Activated T-helper 2 cell treated with anti-CD3 and anti-CD28 coated beads, Interferon-gamma antibody, Interleukin-2, Interleukin-4, amounts not matched to agents 10 μg/mL and 5 μg/mL and 100 μg/mL, durations not matched to agents 14 hours and 24 hours and 36 hours (primary cell): Measurements from ENCODE around the gene FGB. TPM values are rescaled to one million over a fixed set of nuclear protein-coding genes. Genes with fewer than 3 reads are reported as not detected.

Experiments used
- DNase-seq: peaks from one replicate; pipeline ENCODE4 v3.0.0; 2021; ENCODE audit warnings: low spot score
- H3K27ac Mint-ChIP-seq: one replicate; pipeline ENCODE4 v1.8.0; 2021; ENCODE audit warnings: mixed read lengths
- H3K27me3 Mint-ChIP-seq: one replicate; pipeline ENCODE4 v1.8.0; 2021; ENCODE audit warnings: low read depth, mixed read lengths
- H3K36me3 Mint-ChIP-seq: one replicate; pipeline ENCODE4 v1.8.0; 2021; ENCODE audit warnings: low read depth, mixed read lengths
- H3K4me1 Mint-ChIP-seq: one replicate; pipeline ENCODE4 v1.8.0; 2021; ENCODE audit warnings: low read depth, mixed read lengths
- H3K4me3 Mint-ChIP-seq: one replicate; pipeline ENCODE4 v1.8.0; 2021; ENCODE audit warnings: low read depth, mild to moderate bottlenecking, moderate library complexity, mixed read lengths
- H3K9me3 Mint-ChIP-seq: one replicate; pipeline ENCODE4 v1.8.0; 2021; ENCODE audit warnings: mixed read lengths
- intact Hi-C: fragments of 100-400 bp; cut with micrococcal nuclease; formaldehyde crosslinking; loops from one replicate; pipeline ENCODE4 v1.15.1; 2023
- total RNA-seq: library from RNA; stranded (reverse); gene quantifications from 2 replicates; pipeline ENCODE4 v1.2.3, GENCODE V29; 2022

The FGB gene
- total RNA-seq, 1 donor from 2014 or later = not detected

DNA sequence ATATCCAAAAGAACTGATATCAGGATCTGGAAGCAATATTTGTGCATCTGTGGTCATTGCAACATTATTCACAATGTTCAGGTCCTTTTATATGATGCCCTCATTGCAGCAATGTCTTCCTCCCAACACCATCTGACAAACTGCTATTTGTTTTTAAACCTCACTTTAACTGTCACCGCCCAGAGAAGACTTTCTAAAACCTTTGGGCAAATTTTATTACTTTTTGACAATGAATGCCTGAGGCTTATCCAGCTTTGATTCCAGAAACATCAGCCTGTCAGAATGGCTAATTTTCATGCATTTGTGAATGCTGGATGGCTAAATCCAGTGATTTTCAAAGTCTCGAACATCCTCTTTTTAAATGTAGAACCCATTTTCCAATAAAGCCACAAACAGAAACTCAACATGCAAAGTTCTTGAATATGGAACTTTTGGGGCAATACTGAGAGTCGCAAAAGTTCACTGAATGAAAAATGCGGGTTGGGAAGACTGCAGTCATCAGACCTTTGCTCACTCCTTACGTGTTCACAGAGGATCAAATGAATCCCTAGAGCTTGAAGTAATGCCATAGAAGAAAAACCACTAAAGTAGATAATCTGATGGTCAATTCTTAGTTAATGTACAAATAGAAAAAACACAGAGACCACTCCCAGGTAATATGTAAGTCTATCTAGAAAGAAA is 10.5 kb downstream of the FGB start:
- Mint-ChIP-seq H3K4me3 (no peak overlapping the region), H3K4me1 (no peaks in the 10 kb centered on the region), H3K27ac (no peak overlapping the region), H3K9me3 (no peaks in the 10 kb centered on the region), H3K36me3 (no peaks in the 10 kb centered on the region), H3K27me3 (peaks cover 3% of the 10 kb centered on the region)
- no peak for DNase-seq
- intact Hi-C loops = no loop called here

DNA sequence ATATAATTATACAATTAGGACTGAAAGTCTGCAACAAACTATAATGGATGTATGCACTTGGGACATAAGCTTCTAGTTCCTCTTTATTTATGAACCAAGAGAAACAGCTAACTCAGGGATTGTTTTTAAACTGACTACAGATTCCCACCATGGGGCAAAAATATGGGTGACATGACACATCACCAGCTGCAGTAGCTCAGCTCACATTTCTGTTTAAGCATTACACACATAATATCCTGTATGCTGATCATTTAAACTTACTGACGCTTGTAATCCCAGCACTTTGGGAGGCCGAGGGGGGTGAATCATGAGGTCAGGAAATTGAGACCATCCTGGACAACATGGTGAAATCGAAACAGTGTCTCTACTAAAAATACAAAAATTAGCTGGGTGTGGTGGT is 11.5 kb downstream of the FGB start:
- H3K27ac Mint-ChIP-seq = no peak overlapping the region
- H3K36me3 Mint-ChIP-seq = no peaks in the 10 kb centered on the region
- no peak overlapping the region for H3K4me3 Mint-ChIP-seq
- no peaks in the 10 kb centered on the region for H3K4me1 Mint-ChIP-seq
- H3K27me3 Mint-ChIP-seq = peaks cover 7% of the 10 kb centered on the region
- intact Hi-C loops = no loop called here
- DNase-seq = no peak
- H3K9me3 Mint-ChIP-seq = no peaks in the 10 kb centered on the region

DNA sequence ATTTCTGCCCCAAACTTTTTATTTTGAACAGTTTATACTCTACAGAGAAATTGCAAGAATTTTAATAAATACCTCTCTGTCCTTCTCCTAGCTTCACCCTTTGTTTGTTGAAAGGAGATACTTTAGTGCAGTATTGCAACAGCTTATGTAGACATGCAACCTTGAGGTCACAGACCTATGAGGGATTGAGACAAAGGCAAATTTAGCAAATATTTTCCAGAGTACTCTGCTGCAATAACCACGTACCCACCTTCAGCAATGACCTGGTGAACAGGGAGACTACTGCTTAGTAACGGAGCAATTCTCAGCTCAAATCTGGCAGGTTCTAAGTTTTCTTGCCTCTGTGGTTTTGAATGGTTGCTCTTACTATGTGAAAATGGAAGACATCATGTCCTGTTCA is 14.5 kb downstream of the FGB start:
- Mint-ChIP-seq H3K4me1 (no peaks in the 10 kb centered on the region), H3K9me3 (no peaks in the 10 kb centered on the region), H3K27me3 (peaks cover 10% of the 10 kb centered on the region), H3K4me3 (no peak overlapping the region), H3K36me3 (no peaks in the 10 kb centered on the region), H3K27ac (no peak overlapping the region)
- DNase-seq = no peak
- intact Hi-C loops = no loop called here

DNA sequence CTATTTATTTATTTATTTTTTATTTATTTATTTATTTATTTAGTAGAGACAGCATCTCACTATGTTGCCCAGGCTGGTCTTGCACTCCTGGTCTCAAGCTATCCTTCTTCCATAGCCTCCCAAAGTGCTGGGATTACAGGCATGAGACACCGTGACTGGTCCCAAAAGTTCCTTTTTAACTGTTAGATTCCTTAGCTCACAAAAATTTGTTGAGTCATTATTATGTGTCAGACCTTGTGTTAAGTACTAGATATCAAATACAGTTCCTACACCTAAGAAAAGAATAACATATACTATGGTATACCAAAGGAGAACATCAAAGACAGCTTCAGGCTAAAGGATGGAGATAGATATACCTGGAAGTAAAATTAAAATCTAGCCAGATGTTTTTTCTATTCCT is 16.1 kb downstream of the FGB start:
- Mint-ChIP-seq H3K27ac (no peak overlapping the region), H3K4me1 (no peaks in the 10 kb centered on the region), H3K9me3 (no peaks in the 10 kb centered on the region), H3K36me3 (no peaks in the 10 kb centered on the region), H3K27me3 (peaks cover 10% of the 10 kb centered on the region), H3K4me3 (no peak overlapping the region)
- intact Hi-C loops = no loop called here
- DNase-seq = no peak

DNA sequence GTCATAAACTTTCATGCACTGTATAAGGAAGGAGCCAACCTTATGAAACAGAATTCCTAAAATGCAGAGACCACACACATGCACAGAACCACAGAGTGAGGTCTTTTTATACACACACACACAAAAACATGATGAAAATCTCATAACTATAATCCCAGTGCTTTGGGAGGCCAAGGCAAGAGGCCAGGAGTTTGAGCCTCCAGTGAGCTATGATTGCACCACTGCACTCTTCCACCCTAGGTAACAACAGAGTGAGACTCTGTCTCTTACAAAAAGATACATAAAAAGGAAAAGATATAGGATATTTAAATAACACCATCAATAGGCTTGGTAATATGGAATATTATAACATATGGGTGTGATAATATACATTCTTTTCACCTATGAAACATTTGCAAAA is 17.1 kb downstream of the FGB start:
- no peak for DNase-seq
- no peaks in the 10 kb centered on the region for H3K4me1 Mint-ChIP-seq
- H3K4me3 Mint-ChIP-seq = no peak overlapping the region
- no peaks in the 10 kb centered on the region for H3K36me3 Mint-ChIP-seq
- no peaks in the 10 kb centered on the region for H3K9me3 Mint-ChIP-seq
- intact Hi-C loops = no loop called here
- no peak overlapping the region for H3K27ac Mint-ChIP-seq
- H3K27me3 Mint-ChIP-seq = peaks cover 8% of the 10 kb centered on the region

DNA sequence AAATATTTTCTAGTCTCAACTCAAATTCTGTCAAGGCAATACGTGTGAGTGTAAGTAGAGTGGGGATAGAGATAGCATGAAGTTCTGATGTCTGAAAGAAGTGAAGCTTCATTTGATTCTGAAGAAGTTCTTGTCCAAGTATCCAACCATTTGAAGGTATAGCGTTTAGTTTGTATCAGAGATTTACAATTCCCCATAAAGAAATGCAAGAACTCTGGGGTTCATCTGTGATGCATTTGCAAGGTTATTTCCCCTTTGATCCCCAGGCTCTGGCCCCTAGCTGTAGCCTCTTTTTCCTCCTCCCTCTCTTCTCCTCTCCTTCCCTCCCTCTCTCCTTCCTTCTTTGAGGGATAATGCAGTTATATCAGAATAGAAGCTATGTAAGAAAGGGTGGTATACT is 19.9 kb downstream of the FGB start:
- Mint-ChIP-seq H3K4me3 (no peak overlapping the region), H3K9me3 (no peaks in the 10 kb centered on the region), H3K27ac (no peak overlapping the region), H3K36me3 (no peaks in the 10 kb centered on the region), H3K4me1 (no peaks in the 10 kb centered on the region), H3K27me3 (peaks cover 8% of the 10 kb centered on the region)
- DNase-seq = no peak
- intact Hi-C loops = no loop called here

DNA sequence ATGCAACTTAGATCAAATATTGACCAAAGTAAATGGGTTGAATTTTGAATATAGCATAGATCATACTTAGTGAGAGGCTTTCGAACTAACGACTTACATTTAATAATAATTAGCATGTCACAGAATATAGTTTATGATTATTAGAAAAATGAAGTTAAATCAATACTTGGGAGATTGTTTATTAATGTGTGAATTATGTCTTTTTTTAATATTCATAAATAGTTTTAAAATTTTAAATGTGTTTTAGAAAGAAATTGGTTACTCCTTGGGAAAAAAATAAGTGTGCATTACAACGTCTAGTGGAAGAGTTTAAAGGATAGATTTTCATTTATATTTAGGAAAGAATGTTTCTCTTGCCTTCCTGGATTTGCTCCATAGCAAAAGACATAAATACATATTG is 20.4 kb downstream of the FGB start:
- Mint-ChIP-seq H3K36me3 (no peaks in the 10 kb centered on the region), H3K9me3 (no peaks in the 10 kb centered on the region), H3K27ac (no peak overlapping the region), H3K4me3 (no peak overlapping the region), H3K27me3 (peaks cover 8% of the 10 kb centered on the region), H3K4me1 (no peaks in the 10 kb centered on the region)
- intact Hi-C loops = no loop called here
- DNase-seq = no peak

DNA sequence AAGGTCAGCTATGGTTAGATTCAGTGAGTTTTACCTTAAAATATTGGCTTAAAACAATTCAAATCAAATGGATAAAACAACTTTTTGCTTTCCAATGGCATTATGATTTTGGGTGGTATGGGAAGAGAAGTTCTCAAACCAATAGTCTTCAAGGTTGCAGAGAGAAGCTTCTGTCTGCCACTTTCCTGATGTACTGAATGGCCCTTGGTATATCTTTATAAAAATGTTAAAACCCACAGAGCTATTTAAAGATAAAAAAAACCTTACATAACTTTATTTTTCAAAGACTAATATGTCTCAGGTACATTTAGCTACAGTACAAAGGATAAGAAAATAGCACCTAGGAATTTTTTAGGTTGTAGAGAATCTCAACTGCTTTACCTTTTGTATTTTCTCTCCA is 20.9 kb downstream of the FGB start:
- Mint-ChIP-seq H3K4me3 (no peak overlapping the region), H3K4me1 (no peaks in the 10 kb centered on the region), H3K27me3 (peaks cover 8% of the 10 kb centered on the region), H3K36me3 (no peaks in the 10 kb centered on the region), H3K27ac (no peak overlapping the region), H3K9me3 (no peaks in the 10 kb centered on the region)
- DNase-seq = no peak
- intact Hi-C loops = no loop called here

DNA sequence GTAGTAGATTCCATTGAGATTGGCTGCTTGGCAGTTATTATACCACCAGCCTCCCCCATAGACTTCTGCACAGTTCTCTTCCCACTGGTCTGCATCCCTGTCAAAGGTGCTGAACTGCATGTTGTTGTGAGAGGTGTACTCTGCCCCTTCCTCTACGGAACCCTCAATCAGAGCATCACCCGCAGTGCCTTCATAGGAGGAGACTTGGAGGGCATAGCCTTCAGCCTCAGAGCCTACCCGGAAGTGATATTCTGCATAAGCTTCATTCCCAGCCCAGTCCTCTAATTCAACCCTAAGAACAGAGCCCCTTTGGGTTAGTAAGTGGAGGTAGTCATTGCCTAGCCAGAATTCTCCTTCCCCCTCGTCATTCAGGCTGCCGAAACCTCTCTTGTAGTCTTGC is 21.4 kb downstream of the FGB start:
- Mint-ChIP-seq H3K4me1 (no peaks in the 10 kb centered on the region), H3K36me3 (no peaks in the 10 kb centered on the region)
- intact Hi-C loops = no loop called here

DNA sequence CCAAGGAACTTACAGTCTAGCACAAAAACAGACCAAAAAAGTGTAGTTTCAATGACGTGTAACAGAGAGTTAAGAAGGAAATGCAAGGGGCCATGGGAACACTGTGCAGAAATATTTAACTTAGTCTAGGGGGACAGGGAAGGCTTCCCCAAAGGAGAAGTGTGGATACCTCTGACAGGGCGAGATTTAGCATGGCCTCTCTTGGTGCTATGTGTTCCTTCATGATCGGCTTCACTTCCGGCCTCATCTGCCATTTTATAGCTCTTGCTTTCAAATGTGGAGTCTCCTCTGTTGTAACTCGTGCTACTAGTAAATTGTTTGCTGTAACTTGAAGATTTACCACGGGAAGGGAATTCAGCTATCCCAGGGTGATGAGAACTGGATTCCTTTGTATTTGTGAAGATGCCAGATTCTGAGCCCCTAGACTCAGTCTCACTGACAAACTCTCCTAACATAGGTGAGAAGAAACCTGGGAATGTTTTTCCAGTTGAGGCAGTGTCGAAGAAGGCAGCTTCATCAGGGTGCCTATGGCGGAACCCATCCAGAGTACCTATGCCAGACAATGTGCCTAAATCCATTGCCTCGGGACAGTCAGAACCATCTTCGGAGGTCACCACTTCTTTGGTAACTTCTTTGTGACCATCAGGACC is 22.7 kb downstream of the FGB start:
- intact Hi-C loops = no loop called here
- Mint-ChIP-seq H3K27me3 (peaks cover 5% of the 10 kb centered on the region), H3K4me3 (no peak overlapping the region), H3K4me1 (no peaks in the 10 kb centered on the region), H3K36me3 (no peaks in the 10 kb centered on the region), H3K27ac (no peak overlapping the region), H3K9me3 (no peaks in the 10 kb centered on the region)
- DNase-seq = no peak

More for the DNA sequence above, 21.4 kb downstream of the FGB start:
- DNase-seq = no peak
- H3K27me3 Mint-ChIP-seq = peaks cover 4% of the 10 kb centered on the region
- no peak overlapping the region for H3K4me3 Mint-ChIP-seq
- H3K9me3 Mint-ChIP-seq = no peaks in the 10 kb centered on the region
- H3K27ac Mint-ChIP-seq = no peak overlapping the region

DNA sequence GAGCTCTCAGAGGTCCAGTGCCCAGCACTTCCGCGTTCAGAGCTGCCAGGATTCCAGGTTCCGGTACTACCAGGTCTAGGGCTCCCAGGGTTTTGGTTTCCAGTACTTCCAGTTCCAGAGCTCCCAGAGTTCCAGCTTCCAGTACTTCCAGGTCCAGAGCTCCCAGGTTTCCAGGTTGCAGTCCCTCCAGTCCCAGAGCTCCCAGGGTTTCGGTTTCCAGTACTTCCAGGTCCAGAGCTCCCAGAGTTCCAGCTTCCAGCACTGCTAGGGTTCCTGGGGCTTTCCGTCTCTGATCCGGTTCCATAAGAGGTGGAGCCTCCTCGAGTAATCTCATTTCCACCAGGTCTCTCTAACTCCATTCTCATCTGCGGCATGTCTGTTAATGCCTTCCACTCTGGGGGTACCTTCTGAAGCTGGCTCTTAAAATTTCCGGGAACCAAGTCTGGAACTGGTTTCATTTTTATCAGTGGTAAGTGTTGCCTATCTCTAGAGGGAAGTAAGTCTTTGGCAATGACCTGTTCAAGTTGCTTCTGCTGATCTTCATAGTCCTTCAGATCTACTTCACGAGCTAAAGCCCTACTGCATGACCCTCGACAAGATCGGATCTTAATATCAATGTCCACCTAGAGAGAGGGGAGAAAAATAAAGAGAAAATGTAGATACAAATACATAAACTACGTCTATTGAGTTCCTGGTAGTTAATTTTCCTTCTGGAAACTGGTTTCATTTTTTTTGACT is 23.7 kb downstream of the FGB start:
- no peaks in the 10 kb centered on the region for H3K36me3 Mint-ChIP-seq
- H3K4me1 Mint-ChIP-seq = no peaks in the 10 kb centered on the region
- intact Hi-C loops = no loop called here
- H3K4me3 Mint-ChIP-seq = no peak overlapping the region
- peaks cover 5% of the 10 kb centered on the region for H3K27me3 Mint-ChIP-seq
- no peaks in the 10 kb centered on the region for H3K9me3 Mint-ChIP-seq
- no peak for DNase-seq
- no peak overlapping the region for H3K27ac Mint-ChIP-seq

DNA sequence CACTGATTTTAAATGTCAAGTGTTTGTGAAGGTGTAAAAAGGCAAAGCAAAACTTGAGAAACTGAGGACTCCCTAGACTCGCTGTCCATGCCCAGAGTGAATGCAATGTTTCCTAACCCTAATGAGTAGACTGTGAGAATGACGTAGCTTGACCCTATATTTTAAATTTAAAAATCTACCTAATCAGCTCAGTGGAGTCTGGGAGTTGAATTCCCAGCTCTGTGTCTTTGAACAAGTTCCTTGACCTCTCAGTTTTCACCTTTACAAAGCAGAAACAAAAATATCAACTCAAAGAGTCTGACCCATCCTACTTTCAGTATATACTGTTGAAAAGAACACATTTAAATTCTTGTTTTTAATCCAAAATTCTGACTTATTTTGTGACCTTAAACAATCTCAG is 25.4 kb downstream of the FGB start:
- H3K4me3 Mint-ChIP-seq = no peak overlapping the region
- H3K27me3 Mint-ChIP-seq = peaks cover 2% of the 10 kb centered on the region
- no peak for DNase-seq
- H3K27ac Mint-ChIP-seq = no peak overlapping the region
- no peaks in the 10 kb centered on the region for H3K4me1 Mint-ChIP-seq
- intact Hi-C loops = no loop called here
- H3K36me3 Mint-ChIP-seq = no peaks in the 10 kb centered on the region
- H3K9me3 Mint-ChIP-seq = no peaks in the 10 kb centered on the region
